DOHH2 (cell line): ENCODE data around the gene OR2J1.
"Not testable (repeated sequence)": the region's sequence is repeated elsewhere in the genome, so short reads cannot be mapped to it uniquely, and the experiment has no call there.

ENCODE experiments used
- H3F3A ChIP-seq: fragments of 200-600 bp; sonication (generic), shearing (Covaris generic); 2 replicates; pipeline ENCODE4 v1.6.0; 2016; ENCODE audit warnings: antibody characterized with exemption, mild to moderate bottlenecking; ENCODE audit not compliant: control insufficient read depth, insufficient read depth
- H3K27ac ChIP-seq: fragments of 200-600 bp; sonication (generic); 2 replicates; pipeline ENCODE4 v1.5.1; 2014; ENCODE audit warnings: low read depth, mild to moderate bottlenecking, low read length, moderate library complexity
- H3K27me3 ChIP-seq: fragments of 200-600 bp; sonication (generic); 2 replicates; pipeline ENCODE4 v1.6.1; 2014; ENCODE audit warnings: mild to moderate bottlenecking, low read length, mixed read lengths; ENCODE audit not compliant: control insufficient read depth
- H3K36me3 ChIP-seq: fragments of 200-600 bp; sonication (generic); 2 replicates; pipeline ENCODE4 v1.6.1; 2014; ENCODE audit warnings: mild to moderate bottlenecking, low read length, moderate library complexity, mixed read lengths; ENCODE audit not compliant: control insufficient read depth
- H3K4me1 ChIP-seq: fragments of 200-600 bp; sonication (generic); 2 replicates; pipeline ENCODE4 v1.6.1; 2014; ENCODE audit warnings: mild to moderate bottlenecking, low read length, mixed read lengths; ENCODE audit not compliant: control insufficient read depth
- H3K4me2 ChIP-seq: fragments of 200-600 bp; sonication (generic); 2 replicates; pipeline ENCODE4 v1.6.0; 2014; ENCODE audit warnings: mild to moderate bottlenecking, low read length, moderate library complexity
- H3K4me3 ChIP-seq: fragments of 200-600 bp; sonication (generic); 2 replicates; pipeline ENCODE4 v1.5.1; 2014; ENCODE audit warnings: mild to moderate bottlenecking, low read length, mixed read lengths
- H3K79me2 ChIP-seq: fragments of 200-600 bp; sonication (generic); 2 replicates; pipeline ENCODE4 v1.6.1; 2014; ENCODE audit warnings: mild to moderate bottlenecking, low read length, mixed read lengths; ENCODE audit not compliant: control insufficient read depth
- H3K9me2 ChIP-seq: fragments of 200-600 bp; sonication (generic); replicated peaks from 2 replicates; pipeline ENCODE4 v1.6.1; 2014; ENCODE audit warnings: mild to moderate bottlenecking, low read length, mixed read lengths; ENCODE audit not compliant: control insufficient read depth
- H3K9me3 ChIP-seq: fragments of 200-600 bp; sonication (generic); 2 replicates; pipeline ENCODE4 v1.6.1; 2014; ENCODE audit warnings: antibody characterized with exemption, low read length, mixed read lengths; ENCODE audit not compliant: control insufficient read depth, insufficient read depth
- H4K20me1 ChIP-seq: fragments of 200-600 bp; sonication (generic); 2 replicates; pipeline ENCODE4 v1.6.0; 2014; ENCODE audit warnings: low read depth, mild to moderate bottlenecking, antibody characterized with exemption, low read length, moderate library complexity; ENCODE audit not compliant: control insufficient read depth, insufficient read depth
- EZH2phosphoT487 ChIP-seq: fragments of 200-600 bp; sonication (generic); IDR thresholded peaks from 2 replicates; pipeline ENCODE4 v1.6.1; 2017; ENCODE audit warnings: borderline replicate concordance, mild to moderate bottlenecking, antibody characterized with exemption, low read length, moderate library complexity, mixed read lengths
- TF ChIP-seq, protein P1 (sequence below): fragments of 200-600 bp; sonication (generic); IDR thresholded peaks from one replicate; pipeline ENCODE4 v1.5.1; 2014; ENCODE audit warnings: antibody characterized with exemption, mild to moderate bottlenecking, low read depth, low read length; ENCODE audit not compliant: poor library complexity, severe bottlenecking

OR2J1 gene

GRCh38 chr6:29146179-29146578 lies 46.9 kb downstream of the OR2J1 start:
- Histone ChIP-seq H3K4me1 (no peaks in the 10 kb centered on the region), H3K4me3 (no peak overlapping the region), H3K27me3 (no peaks in the 10 kb centered on the region), H3K27ac (no peak overlapping the region), H3K9me3 (0 out of 2 replicates have a peak, but pooled peaks cover 3% of the 10 kb centered on the region), H3K79me2 (no peaks in the 10 kb centered on the region), H4K20me1 (no peaks in the 10 kb centered on the region), H3F3A (no peaks in the 10 kb centered on the region), H3K4me2 (no peak overlapping the region), H3K9me2 (no peaks in the 10 kb centered on the region), H3K36me3 (no peaks in the 10 kb centered on the region)
- no peak for TF ChIP-seq EZH2phosphoT487
- TF ChIP-seq, protein P1, sequence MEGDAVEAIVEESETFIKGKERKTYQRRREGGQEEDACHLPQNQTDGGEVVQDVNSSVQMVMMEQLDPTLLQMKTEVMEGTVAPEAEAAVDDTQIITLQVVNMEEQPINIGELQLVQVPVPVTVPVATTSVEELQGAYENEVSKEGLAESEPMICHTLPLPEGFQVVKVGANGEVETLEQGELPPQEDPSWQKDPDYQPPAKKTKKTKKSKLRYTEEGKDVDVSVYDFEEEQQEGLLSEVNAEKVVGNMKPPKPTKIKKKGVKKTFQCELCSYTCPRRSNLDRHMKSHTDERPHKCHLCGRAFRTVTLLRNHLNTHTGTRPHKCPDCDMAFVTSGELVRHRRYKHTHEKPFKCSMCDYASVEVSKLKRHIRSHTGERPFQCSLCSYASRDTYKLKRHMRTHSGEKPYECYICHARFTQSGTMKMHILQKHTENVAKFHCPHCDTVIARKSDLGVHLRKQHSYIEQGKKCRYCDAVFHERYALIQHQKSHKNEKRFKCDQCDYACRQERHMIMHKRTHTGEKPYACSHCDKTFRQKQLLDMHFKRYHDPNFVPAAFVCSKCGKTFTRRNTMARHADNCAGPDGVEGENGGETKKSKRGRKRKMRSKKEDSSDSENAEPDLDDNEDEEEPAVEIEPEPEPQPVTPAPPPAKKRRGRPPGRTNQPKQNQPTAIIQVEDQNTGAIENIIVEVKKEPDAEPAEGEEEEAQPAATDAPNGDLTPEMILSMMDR: no peak

DNA sequence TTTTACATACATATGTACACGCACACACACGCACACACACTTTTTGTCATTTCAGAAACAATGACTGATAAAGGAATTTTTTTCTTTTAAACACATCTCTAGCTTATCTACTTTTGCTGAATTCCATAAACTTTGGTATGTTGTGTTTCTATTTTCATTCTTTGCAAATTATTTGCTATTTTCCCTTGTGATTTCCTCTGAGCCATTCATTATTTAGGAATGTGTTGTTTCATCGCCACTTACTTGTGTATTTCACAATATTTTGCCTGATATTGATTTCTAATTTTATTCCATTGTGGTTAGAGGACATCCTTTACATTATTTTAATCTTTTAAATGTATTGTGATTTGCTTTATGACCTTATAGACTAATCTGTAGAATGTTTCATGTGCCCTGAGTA lies 47.8 kb downstream of the OR2J1 start:
- Histone ChIP-seq H3K79me2 (no peaks in the 10 kb centered on the region), H3K36me3 (no peaks in the 10 kb centered on the region), H3K4me2 (no peak overlapping the region)

DNA sequence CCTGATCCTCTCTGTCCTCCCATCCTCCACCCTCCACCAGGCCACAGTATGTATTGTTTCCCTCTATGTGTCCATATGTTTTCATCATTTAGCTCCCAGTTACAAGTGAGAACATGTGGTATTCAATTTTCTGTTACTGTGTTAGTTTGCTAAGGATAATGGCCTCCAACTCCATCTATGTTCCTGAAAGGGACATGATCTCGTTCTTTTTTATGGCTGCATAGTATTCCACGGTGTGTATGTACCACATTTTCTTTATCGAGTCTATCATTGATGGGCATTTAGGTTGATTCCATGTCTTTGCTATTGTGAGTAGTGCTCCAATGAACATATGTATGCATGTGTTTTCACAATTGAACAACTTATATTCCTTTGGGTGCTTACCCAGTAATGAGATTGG lies 50.2 kb downstream of the OR2J1 start:
- H3F3A ChIP-seq, H3K9me2 ChIP-seq, H3K27me3 ChIP-seq, H3K4me2 ChIP-seq, H4K20me1 ChIP-seq, H3K9me3 ChIP-seq, H3K27ac ChIP-seq, H3K36me3 ChIP-seq, H3K4me3 ChIP-seq, H3K4me1 ChIP-seq, H3K79me2 ChIP-seq: not testable (repeated sequence)

More for the DNA sequence above, 47.8 kb downstream of the OR2J1 start:
- H3K9me2 ChIP-seq: no peaks in the 10 kb centered on the region
- H3F3A ChIP-seq: no peaks in the 10 kb centered on the region
- no peak overlapping the region for H3K27ac ChIP-seq
- no peak overlapping the region for H3K4me3 ChIP-seq
- H3K27me3 ChIP-seq: no peaks in the 10 kb centered on the region
- H4K20me1 ChIP-seq: no peaks in the 10 kb centered on the region
- no peak for TF ChIP-seq EZH2phosphoT487
- TF ChIP-seq, protein P1: no peak
- no peaks in the 10 kb centered on the region for H3K4me1 ChIP-seq
- H3K9me3 ChIP-seq: 0 out of 2 replicates have a peak, but pooled peaks cover 3% of the 10 kb centered on the region
